ENCODE measurements around the gene TSKU. TPM values are rescaled to one million over a fixed set of nuclear protein-coding genes. Genes with fewer than 3 reads are reported as not detected.

Gene TSKU
- polyA plus RNA-seq, 3 donors, result not detected

DNA sequence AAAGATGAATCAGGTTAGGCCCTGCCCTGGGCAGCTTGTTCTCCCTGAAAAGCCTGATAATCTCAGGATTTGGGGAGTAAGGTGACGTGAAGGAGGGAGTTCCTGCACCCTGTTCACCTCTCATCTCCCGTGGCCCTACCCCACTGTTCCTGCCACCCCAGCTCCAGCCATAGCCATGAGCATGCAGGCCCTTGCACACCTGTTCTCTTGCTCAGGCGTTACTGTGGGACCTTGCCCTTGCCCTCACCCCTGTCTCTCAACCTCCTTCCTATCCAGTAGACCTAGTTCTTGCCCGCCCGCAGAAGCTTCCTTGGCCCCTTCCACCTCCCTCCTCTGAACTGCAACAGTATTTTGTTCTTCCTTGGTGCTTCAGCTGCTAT is 15.0 kb downstream of the TSKU start:
- Mint-ChIP-seq H3K4me3 (no peak overlapping the region), H3K36me3 (no peaks in the 10 kb centered on the region), H3K27ac (no peak overlapping the region), H3K27me3 (ENCODE audit: low read depth in 3 of 3) (peaks cover 16 to 22% (median 18%) of the 10 kb centered on the region in 3 donors), H3K9me3 (no peaks in the 10 kb centered on the region), H3K4me1 (peaks cover 14% of the 10 kb centered on the region)
- Histone ChIP-seq H3K4me3 (replicated peaks in 1 of 3; ENCODE audit: low read depth in 2 of 3, low read length in 3 of 3) (no peak overlapping the region), H3K36me3 (replicated peaks in 1 of 2; ENCODE audit: control insufficient read depth in 1 of 2, insufficient read depth in 2 of 2, low read length in 2 of 2) (no peaks in the 10 kb centered on the region), H3K27ac (ENCODE audit: low read depth in 1 of 2, low read length in 2 of 2) (no peak overlapping the region), H4K20me1 (ENCODE audit: insufficient read depth, low read length) (no peaks in the 10 kb centered on the region), H3K27me3 (ENCODE audit: control insufficient read depth in 2 of 2, insufficient read depth in 2 of 2, low read length in 2 of 2) (peaks cover 0 to 8% of the 10 kb centered on the region in 2 donors), H3K4me2 (replicated peaks; ENCODE audit: extremely low read depth, low read length, poor library complexity, severe bottlenecking) (no peak overlapping the region), H2AFZ (ENCODE audit: insufficient read depth, low read depth, low read length, poor library complexity, severe bottlenecking) (no peak overlapping the region), H3K79me2 (ENCODE audit: insufficient read depth, low read length) (no peaks in the 10 kb centered on the region), H3K9me3 (replicated peaks in 1 of 2; ENCODE audit: control insufficient read depth in 1 of 2, insufficient read depth in 1 of 2, low read length in 2 of 2) (peaks cover 0 to 2% of the 10 kb centered on the region in 2 donors), H3K9ac (ENCODE audit: insufficient read depth, low read length, poor library complexity, severe bottlenecking) (no peak overlapping the region), H3K4me1 (ENCODE audit: control insufficient read depth in 1 of 2, insufficient read depth in 2 of 2, low read length in 2 of 2) (peaks cover 9 to 11% of the 10 kb centered on the region in 2 donors)
- DNase-seq, result no peak
- intact Hi-C loops (cut with micrococcal nuclease), result loop anchor here (2.0 to 5.0 kb wide), 3 partner anchors 63 to 76 kb away; no protein-coding TSS in a partner anchor
- 96% methylated on average over 3 of the region's 5 CpGs for WGBS (ENCODE audit: insufficient coverage)
- TF ChIP-seq, protein P1, sequence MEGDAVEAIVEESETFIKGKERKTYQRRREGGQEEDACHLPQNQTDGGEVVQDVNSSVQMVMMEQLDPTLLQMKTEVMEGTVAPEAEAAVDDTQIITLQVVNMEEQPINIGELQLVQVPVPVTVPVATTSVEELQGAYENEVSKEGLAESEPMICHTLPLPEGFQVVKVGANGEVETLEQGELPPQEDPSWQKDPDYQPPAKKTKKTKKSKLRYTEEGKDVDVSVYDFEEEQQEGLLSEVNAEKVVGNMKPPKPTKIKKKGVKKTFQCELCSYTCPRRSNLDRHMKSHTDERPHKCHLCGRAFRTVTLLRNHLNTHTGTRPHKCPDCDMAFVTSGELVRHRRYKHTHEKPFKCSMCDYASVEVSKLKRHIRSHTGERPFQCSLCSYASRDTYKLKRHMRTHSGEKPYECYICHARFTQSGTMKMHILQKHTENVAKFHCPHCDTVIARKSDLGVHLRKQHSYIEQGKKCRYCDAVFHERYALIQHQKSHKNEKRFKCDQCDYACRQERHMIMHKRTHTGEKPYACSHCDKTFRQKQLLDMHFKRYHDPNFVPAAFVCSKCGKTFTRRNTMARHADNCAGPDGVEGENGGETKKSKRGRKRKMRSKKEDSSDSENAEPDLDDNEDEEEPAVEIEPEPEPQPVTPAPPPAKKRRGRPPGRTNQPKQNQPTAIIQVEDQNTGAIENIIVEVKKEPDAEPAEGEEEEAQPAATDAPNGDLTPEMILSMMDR (IDR thresholded peaks at IDR 0.05), result no peak

DNA sequence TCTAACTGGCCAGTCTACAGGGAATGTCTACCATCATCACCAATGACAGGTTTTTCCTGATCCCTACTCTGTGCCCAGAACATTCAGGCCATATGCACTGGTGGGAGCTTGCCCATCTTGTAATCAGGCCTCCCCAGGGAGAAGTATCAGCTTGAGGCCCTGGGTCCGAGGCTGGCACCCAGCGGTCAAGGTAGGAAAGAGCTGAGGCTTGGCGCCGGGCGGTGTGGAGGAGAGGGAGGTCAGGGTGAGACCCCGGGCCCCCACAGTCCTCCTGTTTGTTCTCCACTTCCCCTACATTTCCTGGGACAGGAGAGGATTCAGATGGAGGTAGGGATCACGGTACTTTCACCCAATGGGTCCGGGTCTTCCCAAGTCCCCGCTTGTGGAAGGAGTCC is 15.5 kb downstream of the TSKU start:
- peak overlapping the region; percentile 67 to 77 for H3K4me3 Mint-ChIP-seq
- H3K36me3 ChIP-seq (replicated peaks in 1 of 2; ENCODE audit: control insufficient read depth in 1 of 2, insufficient read depth in 2 of 2, low read length in 2 of 2), result no peaks in the 10 kb centered on the region
- 60% methylated on average over 3 of the region's 9 CpGs for WGBS (ENCODE audit: insufficient coverage)
- peaks cover 0 to 8% of the 10 kb centered on the region in 2 donors for H3K27me3 ChIP-seq (ENCODE audit: control insufficient read depth in 2 of 2, insufficient read depth in 2 of 2, low read length in 2 of 2)
- DNase-seq, result no peak
- no peaks in the 10 kb centered on the region for H4K20me1 ChIP-seq (ENCODE audit: insufficient read depth, low read length)
- peak overlapping the region in 1 of 3 experiments; percentile 66 for H3K4me3 ChIP-seq (replicated peaks in 1 of 3; ENCODE audit: low read depth in 2 of 3, low read length in 3 of 3)
- H3K9me3 ChIP-seq (replicated peaks in 1 of 2; ENCODE audit: control insufficient read depth in 1 of 2, insufficient read depth in 1 of 2, low read length in 2 of 2), result no peaks in the 10 kb centered on the region
- H3K27ac Mint-ChIP-seq, result no peak overlapping the region
- TF ChIP-seq, protein P1 (IDR thresholded peaks at IDR 0.05), result no peak
- peaks cover 9 to 11% of the 10 kb centered on the region in 2 donors for H3K4me1 ChIP-seq (ENCODE audit: control insufficient read depth in 1 of 2, insufficient read depth in 2 of 2, low read length in 2 of 2)
- no peaks in the 10 kb centered on the region for H3K79me2 ChIP-seq (ENCODE audit: insufficient read depth, low read length)
- no peak overlapping the region for H3K27ac ChIP-seq (ENCODE audit: low read depth in 1 of 2, low read length in 2 of 2)
- peak overlapping the region; percentile 73 for H2AFZ ChIP-seq (ENCODE audit: insufficient read depth, low read depth, low read length, poor library complexity, severe bottlenecking)
- H3K9ac ChIP-seq (ENCODE audit: insufficient read depth, low read length, poor library complexity, severe bottlenecking), result no peak overlapping the region
- intact Hi-C loops (cut with micrococcal nuclease), result loop anchor here (2.0 to 5.0 kb wide), 3 partner anchors 64 to 76 kb away; no protein-coding TSS in a partner anchor
- H3K4me2 ChIP-seq (replicated peaks; ENCODE audit: extremely low read depth, low read length, poor library complexity, severe bottlenecking), result peak overlapping the region; percentile 75
- no peaks in the 10 kb centered on the region for H3K9me3 Mint-ChIP-seq
- no peaks in the 10 kb centered on the region for H3K36me3 Mint-ChIP-seq
- peaks cover 14% of the 10 kb centered on the region for H3K4me1 Mint-ChIP-seq
- peaks cover 17 to 26% (median 21%) of the 10 kb centered on the region in 3 donors for H3K27me3 Mint-ChIP-seq (ENCODE audit: low read depth in 3 of 3)

Measured in CD14-positive monocyte (primary cell).